Hematopoietic multipotent progenitor cell treated with erythropoietin and hydrocortisone succinate and interleukin-3 and kit ligand, for 17 days (in vitro differentiated cells): Measurements from ENCODE around the gene IL1R2.
"Not testable (repeated sequence)": the region's sequence is repeated elsewhere in the genome, so short reads cannot be mapped to it uniquely, and the experiment has no call there.

Experiments
- DNase-seq: peaks from one replicate; pipeline ENCODE4 v3.0.0-alpha.2; 2015; ENCODE audit warnings: low spot score

IL1R2 gene

DNA sequence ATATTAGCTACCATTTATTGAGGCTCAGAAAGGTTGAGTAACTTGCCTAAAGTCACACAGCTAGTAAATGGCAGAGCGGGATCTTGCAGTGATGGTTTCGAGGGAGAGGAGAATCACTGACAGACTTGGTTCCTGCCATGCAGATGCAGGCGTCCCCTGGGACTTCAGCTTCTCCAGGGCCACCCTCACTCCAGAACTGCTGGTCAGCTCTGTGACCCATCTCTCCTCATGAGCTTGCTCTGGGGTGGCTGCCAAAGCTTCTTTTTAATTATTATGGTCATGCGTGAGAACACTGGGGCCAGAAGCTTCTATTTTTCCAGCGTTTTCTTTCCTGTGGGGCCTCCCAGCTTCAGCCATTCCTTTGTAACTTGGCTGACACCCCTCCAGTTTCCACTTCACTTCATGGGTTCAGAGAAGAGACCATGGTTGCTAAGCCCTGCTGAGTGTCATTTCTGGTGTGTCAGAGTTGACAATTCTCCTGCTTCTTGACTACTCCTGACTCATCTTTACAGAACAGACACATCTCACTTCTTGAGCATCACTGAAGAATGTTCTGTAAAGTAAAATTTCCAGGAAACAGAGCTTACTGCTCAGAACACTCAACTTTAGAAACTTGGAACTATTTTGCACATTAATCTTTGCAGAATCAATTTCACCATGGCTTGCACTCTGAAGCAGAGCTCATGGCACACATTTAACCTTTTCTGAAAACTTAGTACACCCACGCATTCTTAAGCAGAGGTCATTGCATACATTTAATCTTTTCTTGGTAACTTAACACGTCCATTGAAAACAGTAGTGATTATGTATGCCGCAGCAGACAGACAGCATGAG, 70.4 kb downstream of the IL1R2 start:
- DNase-seq = no peak

DNA sequence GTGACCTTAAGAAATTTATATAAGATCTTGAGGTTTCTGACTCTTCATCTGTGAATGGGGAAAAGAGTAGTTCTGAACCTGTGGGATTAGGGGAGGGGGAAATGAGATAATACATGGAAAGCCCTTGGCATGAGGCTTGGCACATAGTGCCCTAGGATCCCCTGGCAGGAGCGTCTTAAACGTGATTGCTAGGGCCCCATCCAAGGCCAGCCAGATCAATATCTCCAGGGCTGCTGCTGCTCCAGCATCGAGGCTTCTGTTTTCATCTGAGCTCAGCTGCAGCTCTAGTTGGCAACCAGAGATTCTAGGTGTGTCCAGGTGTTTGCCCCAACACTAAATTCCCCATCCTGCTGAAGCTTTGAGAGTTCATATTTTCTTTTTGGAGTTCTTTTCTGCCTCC, 71.0 kb downstream of the IL1R2 start:
- DNase-seq = peak; percentile 40

DNA sequence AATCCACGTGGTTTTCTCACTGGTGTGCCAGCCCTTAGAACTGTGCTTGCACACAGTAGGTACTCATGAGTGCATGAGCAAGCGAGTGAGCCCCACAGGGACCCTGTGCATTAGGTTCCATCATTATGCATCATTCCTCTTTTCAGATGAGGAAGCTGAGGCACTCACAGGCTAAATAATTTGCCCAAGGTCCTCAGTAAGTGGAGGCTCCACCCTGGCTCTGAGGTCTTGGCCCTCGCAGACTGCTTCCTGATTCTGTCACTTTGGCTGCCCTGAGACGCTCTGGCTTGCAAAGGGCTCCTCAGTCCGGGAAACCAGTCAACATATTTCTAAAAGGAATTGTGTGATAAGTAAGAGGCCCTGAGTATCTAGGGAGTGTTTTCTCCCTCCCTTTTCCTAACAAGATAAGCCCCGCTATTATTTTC, 71.7 kb downstream of the IL1R2 start:
- DNase-seq = peak; percentile 66

DNA sequence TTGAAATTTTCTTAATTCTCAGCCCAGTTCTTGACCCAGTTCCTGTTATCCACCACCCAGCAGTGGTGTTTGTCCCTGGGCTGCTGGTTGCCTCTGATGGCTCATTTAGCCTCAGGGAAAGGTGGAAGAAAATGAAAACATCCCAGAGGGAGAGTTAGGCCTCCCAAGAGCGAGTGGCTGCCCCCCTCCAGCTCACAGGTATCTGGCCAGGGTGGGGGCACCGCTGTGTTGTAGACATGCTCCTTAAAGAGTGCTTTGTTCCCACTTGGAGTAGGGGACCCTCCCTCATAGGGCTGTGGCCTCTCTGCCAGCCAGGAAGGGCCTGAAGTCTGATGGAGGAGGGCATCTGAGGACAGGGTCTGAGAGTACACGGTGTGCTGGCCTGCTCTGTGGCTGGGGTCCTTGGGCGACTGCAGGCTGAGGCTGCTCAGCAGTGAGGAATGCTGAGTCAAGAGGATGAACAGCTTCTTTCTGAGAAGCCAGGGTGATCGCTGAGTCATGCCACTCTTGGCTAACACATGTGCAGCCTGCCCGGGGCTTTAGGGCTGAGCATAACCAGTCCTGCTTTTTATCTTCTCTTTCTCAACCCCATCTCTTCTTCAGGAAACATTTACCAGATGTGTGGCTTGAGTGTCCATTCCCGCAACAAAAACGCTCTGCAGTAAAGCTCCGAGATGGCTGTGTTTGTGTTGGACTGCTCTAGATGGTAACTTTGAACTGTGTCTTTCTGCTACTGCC, 72.3 kb downstream of the IL1R2 start:
- peak; percentile 93 for DNase-seq

DNA sequence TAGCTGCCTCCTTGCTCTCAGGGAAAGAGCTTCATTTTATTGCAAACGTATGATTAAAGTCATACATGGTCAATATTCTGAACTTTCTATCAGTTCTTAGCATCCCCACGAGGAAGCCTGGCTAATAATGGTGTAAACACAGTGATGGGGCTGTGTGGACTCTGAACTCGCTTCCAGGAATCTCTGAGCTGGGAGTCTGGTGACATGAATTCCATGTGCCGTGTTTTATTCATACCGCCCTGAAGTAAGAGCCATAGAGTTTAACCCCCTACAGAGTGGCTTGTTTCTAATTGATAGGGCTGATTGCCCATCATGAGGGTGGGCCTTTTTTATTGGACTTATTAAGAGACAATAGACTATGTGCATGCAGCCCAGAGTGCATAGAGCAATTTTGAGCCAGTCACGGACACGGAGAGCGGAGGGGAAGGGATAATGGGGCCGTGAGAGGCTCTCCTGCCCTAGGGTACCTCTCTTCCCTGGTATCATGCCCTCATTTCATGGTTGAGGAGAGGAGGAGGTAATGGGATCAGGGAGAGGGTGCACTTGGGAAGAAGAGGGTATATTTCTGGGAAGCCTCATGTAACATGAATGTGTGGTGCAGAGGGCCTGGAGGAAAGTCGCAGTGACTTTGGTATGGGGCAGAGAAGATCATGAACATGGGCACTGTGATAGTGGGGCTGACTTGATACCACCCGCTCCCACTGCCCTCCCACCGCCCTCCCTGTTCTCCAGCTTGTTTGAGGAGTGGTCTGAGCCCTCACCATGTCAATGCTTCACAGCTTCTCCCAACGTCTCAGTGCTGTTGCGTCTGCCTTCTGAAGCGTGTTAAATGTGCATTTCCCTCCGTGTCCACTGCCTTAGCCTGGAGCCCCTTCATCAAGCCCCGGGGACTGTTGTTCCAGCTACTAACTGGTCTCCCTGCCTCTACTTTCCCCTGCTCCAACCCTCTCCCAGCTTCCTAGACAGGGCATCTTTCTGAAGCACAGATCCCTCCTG, 73.2 kb downstream of the IL1R2 start:
- no peak for DNase-seq

DNA sequence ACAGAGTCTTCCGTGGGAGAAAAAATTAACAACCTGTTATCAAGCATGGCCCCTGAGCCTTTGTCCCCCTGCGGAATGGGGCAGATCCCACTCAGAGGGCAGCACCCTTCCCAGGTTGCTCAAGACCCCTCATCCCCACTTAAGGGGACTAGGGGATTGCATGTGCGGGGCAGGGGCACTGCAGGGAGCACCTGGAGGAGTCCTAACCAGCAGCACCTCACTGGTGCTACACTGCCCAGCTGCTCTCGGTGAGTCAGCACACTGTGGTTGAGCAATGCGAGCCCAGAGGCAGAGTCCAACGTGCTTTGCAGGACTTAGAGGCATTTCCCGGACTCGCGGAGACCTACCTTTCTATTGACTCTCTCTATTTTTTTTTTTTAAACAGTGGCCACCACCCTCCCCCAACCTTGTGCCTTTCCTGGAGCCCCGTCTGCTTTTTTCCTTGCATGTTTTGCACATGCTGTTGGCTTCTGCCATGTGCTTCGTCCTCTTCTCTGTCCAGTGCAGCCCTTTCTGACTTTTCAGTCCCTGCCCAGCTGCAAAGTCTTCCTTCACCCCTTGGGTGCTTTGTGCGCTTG, 74.0 kb downstream of the IL1R2 start:
- peak; percentile 62 for DNase-seq

DNA sequence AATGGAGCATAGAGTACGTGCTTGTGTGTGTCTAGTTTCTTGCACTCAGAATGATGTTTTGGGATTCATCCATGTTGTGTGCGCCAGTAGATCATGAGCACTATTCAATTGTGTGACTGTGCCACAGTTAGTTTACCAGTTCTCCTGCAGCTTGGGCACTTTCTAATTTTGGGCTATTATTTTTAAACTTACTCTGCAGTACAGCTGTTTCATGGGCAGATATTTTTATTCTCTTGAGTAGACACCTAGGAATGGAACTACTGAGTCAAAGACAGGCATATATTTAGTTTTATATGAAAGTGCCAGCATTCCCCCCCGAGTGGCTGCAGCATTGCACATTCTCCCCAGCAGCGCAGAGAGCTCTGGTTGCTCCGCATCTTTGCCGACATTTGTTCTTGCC, 74.8 kb downstream of the IL1R2 start:
- DNase-seq = no peak

DNA sequence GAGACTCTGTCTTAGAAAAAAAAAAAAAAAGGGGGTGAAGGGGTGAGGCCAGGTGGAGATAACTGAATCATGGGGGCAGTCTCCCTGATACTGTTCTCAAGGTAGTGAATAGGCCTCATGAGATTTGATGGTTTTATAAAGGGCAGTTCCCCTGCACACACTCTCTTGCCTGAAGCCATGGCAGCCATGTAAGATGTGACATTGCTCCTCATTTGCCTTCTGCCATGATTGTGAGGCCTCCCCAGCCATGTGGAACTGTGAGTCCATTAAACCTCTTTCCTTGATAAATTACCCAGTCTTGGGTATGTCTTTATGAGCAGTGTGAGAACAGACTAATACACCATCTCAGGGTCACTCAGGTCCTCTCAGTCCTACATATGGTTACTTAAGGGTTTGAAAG, 76.4 kb downstream of the IL1R2 start:
- not testable (repeated sequence) for DNase-seq

DNA sequence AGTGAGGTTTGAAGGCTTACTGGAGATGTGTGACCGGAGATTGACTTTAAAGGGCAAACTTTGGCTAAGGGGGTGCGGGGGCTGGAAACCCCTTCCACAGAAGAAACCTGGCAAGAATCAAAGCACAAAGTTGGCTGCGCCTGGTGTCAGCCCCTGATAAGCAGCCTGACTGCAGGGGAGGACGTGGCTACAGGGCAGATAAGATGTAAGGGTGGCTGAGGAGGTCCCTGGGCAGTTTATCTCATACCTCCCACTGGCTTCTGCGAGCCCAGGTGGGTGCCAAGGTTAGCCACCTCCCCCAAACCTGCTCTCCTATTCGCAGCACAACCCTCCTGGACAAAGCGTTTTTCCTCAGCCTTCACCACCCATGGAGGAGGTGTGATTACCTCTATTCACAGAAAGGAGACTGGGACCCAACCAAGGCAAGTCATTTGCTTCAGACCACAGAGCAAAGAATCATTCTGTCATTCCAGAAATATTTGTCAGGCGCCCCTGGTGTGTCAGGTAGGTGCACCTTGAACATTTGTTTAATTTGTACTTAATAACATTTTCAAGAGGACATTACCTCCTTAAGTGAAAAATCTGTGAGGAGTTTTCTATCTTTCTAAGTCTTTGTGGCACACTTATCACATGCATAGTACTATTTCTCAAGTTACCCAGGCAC, 77.7 kb downstream of the IL1R2 start:
- DNase-seq = peak; percentile 85

DNA sequence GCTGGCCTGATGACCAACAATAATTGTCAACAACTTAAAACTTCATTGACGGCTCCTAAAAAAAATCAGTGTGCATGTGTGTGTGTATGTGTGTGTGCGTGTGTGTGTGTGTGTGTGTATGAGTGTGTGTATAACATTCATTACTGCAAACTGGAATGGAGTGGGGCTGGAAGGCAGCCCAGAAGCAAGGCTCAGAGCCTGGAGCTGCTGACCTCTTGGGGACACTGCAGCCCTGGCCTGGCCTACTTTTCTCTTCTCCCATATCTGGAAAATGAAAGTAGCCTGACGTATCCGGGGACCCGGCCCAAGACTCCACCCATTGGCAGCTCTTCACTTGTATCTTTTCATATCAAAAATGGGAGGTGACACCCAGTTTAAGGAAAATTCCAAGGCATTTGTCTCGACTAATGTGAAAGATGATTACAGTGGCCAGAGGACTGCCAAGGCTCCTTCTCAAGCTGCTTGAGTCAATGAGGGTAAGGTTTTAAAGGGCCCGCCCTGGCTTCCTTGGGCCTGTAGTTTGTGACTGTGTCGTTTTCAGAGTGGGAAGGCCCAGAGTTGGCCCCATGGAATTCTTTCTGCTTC, 78.4 kb downstream of the IL1R2 start:
- DNase-seq = peak; percentile 86

DNA sequence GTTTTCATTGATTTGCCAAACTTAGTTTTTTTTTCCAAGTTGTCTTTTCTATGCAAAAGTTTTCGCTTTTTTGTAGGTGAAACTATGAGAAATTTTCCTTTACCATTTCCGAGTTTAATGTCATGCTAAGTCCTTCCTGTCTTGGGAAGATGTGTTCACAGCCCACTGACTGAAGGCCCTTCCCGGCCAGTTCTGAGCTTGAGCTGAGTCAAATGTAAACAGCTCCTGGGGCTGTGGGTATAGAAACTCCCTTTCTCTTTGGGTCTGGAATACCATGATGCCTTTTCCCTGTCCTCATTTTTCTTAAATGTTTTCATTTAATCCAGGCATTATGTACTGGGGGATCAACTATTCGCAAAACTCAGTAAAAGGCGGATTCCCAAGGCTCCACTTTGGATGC, 81.0 kb downstream of the IL1R2 start:
- no peak for DNase-seq

DNA sequence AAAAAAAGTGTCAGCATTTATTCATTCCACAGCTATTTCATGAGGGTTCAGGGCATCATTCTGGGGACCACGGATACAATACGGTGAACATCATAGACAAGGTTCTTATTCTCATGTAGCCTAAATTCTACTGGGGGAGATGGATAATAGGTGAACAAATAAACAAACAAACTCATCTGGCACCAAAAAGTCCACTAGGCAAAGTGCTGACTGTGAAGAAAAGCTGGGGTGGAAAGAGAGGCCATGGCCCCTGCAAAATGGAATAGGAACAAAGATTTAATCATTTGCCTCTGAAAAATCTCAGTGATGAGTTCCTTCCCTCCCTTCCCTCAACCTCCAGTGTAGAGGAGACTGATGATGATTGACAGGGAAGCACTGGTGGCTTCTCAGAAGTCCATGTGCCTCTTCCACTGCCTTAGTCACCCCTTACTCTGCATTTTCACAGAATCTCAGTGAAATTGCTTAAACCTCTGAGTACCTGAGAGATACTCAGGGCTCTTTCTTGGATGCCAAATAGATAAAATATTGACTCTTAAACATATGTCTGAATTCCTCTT, 81.5 kb downstream of the IL1R2 start:
- no peak for DNase-seq

DNA sequence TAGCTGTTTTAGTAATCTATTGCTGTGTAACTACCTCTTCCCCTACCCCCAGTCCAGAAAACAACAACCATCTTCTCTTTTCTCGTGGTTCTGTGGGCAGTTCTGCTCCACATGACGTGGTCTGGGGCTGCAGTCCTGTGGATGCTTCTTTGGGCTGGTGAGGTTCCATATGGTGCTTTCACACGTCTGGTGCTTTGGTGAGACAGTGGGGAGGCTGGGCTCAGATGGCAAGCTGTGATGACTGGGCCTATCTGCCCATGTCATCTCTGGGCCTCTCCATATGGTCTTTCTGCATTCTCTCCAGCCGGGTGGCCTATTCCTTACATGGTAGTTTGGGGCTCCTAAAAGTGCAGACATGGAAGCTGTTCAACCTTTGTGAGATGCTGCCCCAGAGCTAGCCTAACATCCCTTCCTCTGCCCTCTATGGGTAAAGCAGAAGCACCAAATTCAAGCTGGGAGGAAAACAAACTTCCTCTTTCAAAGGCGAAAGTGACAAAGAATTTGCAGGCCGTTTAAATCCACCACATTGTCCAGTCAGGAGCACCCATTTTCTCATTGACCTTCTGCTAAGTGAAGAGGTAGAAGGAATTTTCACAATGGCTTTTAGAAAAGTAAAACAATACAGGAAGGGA, 82.5 kb downstream of the IL1R2 start:
- peak; percentile 33 for DNase-seq

DNA sequence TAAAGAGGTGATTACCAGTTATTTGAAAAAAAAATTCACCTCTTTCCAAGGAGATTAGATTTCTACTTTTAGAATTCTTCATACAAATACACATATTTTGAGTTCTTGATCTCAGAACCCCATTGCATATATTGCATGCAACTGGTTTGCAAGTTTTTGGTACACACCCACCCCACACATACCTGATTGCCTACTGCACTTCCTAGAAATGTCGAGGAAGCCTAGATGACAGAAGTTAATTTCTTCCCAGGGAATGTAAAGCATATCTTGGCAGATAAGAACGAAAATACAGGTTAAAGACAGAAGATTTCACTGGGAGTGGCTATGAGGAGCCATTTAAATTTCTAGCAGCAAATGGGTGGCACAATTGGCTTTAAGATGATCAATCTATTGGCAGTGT, 83.7 kb downstream of the IL1R2 start:
- no peak for DNase-seq

DNA sequence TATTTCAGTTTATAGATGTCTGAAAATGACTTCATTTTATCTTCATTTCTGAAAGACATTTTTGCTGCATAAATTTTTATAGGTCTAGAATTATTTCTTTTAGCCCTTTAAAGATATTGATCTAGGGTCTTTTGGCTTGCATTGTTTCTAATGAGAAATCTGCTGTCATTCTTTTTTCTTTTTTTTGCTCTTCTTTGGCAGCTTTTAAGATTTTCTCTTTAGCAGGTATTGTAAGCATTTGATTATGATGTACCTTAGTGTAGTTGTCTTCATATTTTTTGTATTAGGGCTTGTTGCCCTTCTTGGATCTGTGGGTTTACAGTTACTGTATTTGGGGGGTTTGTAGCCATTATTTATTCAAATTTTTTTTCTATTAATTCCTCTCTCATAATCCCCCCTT, 84.8 kb downstream of the IL1R2 start:
- DNase-seq = no peak
